Tibial nerve (tissue), 4 donors: ENCODE measurements around the gene MRPL16.

Experiments used
- EP300 ChIP-seq, 2 donors: sonication (generic); formaldehyde crosslinking; IDR thresholded peaks; one replicate each; pipeline ENCODE4 v1.6.1; 2017; ENCODE audit warnings: antibody characterized with exemption in 2 of 2, mild to moderate bottlenecking in 1 of 2
- POLR2A ChIP-seq, 2 donors: fragments of 450-650 bp; IDR thresholded peaks; one replicate each; pipeline ENCODE4 v1.6.1; 2017; ENCODE audit warnings: antibody characterized with exemption in 2 of 2, mild to moderate bottlenecking in 2 of 2, moderate library complexity in 2 of 2
- TF ChIP-seq, protein P1 (sequence below), 5 experiments: fragments of 200-600 bp in 3 of 5; fragments of 450-650 bp in 2 of 5; sonication (generic) in 3 of 5; IDR thresholded peaks; one replicate each; pipeline ENCODE4 v1.5.1; 2016 to 2019; ENCODE audit warnings: antibody characterized with exemption in 5 of 5, mild to moderate bottlenecking in 3 of 5, moderate library complexity in 2 of 5

DNA sequence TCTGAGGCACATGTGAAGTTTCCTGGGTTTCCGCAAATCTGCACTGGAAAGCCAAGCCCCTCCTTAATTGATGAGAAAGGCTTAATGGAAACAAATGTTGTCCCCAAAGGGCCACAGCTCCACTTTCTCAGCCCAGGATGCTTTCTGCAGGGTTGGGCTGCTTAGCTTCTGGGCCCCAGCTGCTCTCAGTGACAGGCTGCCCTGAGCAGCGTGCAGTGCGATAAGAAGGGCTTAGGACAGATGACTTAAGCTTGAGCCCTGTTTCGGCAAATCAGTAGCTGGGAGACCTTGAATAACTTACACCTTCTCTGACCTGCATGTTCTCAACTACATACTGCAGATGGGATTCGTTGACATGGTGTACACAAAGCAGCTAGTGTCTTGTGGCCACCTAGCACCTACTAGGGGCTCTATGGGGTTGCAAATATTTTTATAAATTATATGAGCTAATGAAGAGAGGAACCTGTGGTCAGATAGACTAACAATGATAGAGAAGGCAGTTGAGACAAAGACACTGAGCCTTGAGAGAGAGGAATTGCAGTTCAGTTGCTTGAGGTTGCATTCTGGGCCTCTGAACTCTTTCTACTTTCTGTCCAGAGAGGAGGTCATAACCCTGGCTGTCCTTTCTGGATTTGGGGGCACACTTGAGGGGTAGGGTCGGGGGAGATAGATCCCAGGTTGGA, 43.9 kb downstream of the MRPL16 start:
- no peak for TF ChIP-seq EP300 (IDR thresholded peaks at IDR 0.05)
- TF ChIP-seq, protein P1, sequence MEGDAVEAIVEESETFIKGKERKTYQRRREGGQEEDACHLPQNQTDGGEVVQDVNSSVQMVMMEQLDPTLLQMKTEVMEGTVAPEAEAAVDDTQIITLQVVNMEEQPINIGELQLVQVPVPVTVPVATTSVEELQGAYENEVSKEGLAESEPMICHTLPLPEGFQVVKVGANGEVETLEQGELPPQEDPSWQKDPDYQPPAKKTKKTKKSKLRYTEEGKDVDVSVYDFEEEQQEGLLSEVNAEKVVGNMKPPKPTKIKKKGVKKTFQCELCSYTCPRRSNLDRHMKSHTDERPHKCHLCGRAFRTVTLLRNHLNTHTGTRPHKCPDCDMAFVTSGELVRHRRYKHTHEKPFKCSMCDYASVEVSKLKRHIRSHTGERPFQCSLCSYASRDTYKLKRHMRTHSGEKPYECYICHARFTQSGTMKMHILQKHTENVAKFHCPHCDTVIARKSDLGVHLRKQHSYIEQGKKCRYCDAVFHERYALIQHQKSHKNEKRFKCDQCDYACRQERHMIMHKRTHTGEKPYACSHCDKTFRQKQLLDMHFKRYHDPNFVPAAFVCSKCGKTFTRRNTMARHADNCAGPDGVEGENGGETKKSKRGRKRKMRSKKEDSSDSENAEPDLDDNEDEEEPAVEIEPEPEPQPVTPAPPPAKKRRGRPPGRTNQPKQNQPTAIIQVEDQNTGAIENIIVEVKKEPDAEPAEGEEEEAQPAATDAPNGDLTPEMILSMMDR (IDR thresholded peaks at IDR 0.05), result no peak
- TF ChIP-seq POLR2A (IDR thresholded peaks at IDR 0.05), result no peak
